ENCODE results near the gene LYSMD4.

DNA sequence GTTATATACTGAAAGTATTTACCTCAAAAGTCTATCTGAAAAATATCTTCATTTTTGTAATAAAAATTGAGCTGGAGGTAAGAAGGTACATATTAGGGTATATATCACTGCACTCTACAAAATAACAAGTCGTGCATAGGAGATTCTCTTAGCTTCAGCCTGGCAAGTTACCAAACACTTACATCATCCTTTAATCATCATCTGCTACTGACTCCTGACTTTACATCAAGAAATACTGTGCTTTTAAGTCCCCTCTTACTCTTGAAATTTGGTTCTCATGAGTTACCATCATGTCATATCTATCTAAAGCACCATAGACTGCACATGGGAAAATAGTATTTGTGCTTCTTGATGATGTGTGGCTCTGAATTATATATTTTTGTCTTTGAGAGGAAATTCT lies 50.8 kb downstream of the LYSMD4 start:
- TF ChIP-seq, protein P1, sequence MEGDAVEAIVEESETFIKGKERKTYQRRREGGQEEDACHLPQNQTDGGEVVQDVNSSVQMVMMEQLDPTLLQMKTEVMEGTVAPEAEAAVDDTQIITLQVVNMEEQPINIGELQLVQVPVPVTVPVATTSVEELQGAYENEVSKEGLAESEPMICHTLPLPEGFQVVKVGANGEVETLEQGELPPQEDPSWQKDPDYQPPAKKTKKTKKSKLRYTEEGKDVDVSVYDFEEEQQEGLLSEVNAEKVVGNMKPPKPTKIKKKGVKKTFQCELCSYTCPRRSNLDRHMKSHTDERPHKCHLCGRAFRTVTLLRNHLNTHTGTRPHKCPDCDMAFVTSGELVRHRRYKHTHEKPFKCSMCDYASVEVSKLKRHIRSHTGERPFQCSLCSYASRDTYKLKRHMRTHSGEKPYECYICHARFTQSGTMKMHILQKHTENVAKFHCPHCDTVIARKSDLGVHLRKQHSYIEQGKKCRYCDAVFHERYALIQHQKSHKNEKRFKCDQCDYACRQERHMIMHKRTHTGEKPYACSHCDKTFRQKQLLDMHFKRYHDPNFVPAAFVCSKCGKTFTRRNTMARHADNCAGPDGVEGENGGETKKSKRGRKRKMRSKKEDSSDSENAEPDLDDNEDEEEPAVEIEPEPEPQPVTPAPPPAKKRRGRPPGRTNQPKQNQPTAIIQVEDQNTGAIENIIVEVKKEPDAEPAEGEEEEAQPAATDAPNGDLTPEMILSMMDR (IDR thresholded peaks at IDR 0.05; ENCODE audit: borderline replicate concordance, extremely low read depth, low read length, poor library complexity, severe bottlenecking), result no peak
- TF ChIP-seq EZH2 (IDR thresholded peaks at IDR 0.05; ENCODE audit: borderline replicate concordance, low read depth, low read length, severe bottlenecking), result no peak
